ENCODE measurements around the gene WNT10A.
A peak's percentile ranks its signal among the peaks of the same experiment; 100 is the strongest.

Gene WNT10A

DNA sequence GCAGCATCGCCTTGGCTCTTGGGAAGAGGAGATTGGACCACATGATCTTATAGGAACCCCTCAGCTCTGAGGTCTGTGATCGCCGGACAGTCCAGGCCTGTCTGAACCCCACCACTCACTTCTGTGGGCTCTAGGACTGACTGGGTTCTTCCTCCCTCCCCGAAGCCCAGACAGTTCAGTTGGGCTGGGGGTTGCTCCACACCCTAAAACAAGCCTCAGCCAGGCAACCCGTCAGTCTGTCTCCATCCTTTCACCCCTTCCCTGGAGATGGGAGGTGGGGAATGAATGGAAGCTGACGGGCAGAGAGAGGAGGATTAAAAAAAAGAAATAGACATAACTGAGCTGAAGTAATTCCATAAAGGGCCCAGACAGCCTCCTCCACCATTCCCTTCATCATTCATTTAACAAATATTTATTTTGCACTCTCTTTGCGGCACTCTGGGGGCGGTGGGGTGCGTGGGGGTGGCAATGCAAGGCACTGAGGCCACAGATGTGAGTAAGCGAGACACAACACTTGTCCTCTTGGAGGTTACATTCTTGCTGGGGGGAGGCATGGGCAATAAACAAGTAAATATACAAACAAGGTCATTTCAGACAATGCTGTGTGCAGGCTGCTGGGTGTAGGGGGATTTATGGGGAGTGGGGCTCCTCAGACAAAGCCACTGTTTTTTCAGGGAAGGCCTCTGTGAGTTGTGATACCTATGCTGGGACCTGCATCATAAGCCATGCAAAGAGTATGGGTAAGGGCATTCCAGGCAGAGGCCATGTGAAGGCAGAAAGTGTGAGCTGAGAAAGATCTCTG, 12.9 kb downstream of the WNT10A start:
- Histone ChIP-seq H3K4me3 (ENCODE audit: low read depth in 1 of 2, low read length in 2 of 2) (peak overlapping the region; percentile 46 to 54), H3K27ac (ENCODE audit: low read depth, low read length) (peak overlapping the region; percentile 36), H3K9ac (ENCODE audit: low read depth in 1 of 2, low read length in 2 of 2) (peak overlapping the region in 1 of 2 donors; percentile 20), H3K36me3 (ENCODE audit: control insufficient read depth in 1 of 2, insufficient read depth in 2 of 2, low read length in 2 of 2) (no peaks in the 10 kb centered on the region), H3K27me3 (ENCODE audit: control insufficient read depth in 1 of 2, insufficient read depth in 2 of 2, low read length in 2 of 2) (peaks cover 49 to 54% of the 10 kb centered on the region in 2 donors), H3K4me1 (ENCODE audit: control insufficient read depth in 1 of 2, insufficient read depth in 2 of 2, low read length in 2 of 2) (peaks cover 50 to 59% of the 10 kb centered on the region in 2 donors), H3K9me3 (ENCODE audit: control insufficient read depth in 1 of 2, low read length in 2 of 2) (no peaks in the 10 kb centered on the region)

DNA sequence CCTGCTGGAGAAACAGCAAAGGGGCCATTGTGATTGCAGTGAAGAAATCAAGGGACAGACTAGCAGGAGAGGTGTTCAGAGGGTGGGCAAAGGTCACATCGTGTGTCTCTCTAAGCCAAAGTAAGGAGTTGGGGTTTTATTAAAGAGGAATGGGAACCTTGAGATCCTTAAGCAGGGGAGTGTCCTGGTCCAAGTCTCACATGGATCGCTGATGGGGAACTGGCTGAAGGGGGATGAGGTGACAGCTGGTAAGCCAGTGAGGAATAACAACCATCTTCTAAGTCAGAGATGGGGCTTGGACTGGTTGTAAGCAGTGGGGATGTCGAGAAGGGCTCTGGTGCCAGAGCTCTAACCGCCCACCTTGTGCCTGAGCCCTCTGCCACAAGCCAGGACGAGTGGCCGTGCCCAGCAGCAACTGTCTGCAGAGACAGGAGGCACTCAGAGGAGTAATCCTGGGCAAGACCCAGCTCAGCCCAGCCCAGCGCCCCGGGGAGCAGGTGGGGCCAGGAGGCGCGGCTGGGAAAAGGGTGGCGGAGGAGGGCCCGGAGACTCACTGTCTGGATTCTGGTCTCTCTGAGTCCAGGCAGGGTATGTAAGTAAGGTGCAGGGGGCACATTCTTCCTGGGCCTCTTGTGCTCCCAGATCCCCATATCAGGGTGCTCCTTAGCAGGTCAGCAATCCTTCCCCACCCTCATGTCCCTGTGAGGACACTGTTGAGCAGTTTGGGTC, 13.7 kb downstream of the WNT10A start:
- Histone ChIP-seq H3K36me3 (ENCODE audit: control insufficient read depth in 1 of 2, insufficient read depth in 2 of 2, low read length in 2 of 2) (no peaks in the 10 kb centered on the region), H3K4me3 (ENCODE audit: low read depth in 1 of 2, low read length in 2 of 2) (no peak overlapping the region), H3K9me3 (ENCODE audit: control insufficient read depth in 1 of 2, low read length in 2 of 2) (no peaks in the 10 kb centered on the region), H3K27me3 (ENCODE audit: control insufficient read depth in 1 of 2, insufficient read depth in 2 of 2, low read length in 2 of 2) (peaks cover 56 to 61% of the 10 kb centered on the region in 2 donors), H3K27ac (ENCODE audit: low read depth, low read length) (no peak overlapping the region), H3K9ac (ENCODE audit: low read depth in 1 of 2, low read length in 2 of 2) (no peak overlapping the region), H3K4me1 (ENCODE audit: control insufficient read depth in 1 of 2, insufficient read depth in 2 of 2, low read length in 2 of 2) (peaks cover 52 to 60% of the 10 kb centered on the region in 2 donors)

DNA sequence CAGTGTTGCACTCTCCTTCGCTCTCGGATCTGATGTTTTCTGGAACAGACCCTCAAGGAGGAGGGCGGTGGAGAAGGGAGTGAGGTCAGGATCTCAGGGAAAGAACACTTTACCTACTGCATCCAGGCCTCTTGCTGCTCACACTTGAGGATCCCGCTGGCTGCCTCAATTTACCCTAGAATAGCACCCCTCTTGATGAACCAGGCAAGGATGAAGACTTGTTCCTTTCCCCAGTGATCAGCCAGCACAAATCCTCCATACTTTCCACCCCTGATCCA, 14.2 kb downstream of the WNT10A start:
- no peaks in the 10 kb centered on the region for H3K9me3 ChIP-seq (ENCODE audit: control insufficient read depth in 1 of 2, low read length in 2 of 2)
- peaks cover 52 to 60% of the 10 kb centered on the region in 2 donors for H3K4me1 ChIP-seq (ENCODE audit: control insufficient read depth in 1 of 2, insufficient read depth in 2 of 2, low read length in 2 of 2)
- no peak overlapping the region for H3K27ac ChIP-seq (ENCODE audit: low read depth, low read length)
- peaks cover 57 to 66% of the 10 kb centered on the region in 2 donors for H3K27me3 ChIP-seq (ENCODE audit: control insufficient read depth in 1 of 2, insufficient read depth in 2 of 2, low read length in 2 of 2)
- H3K36me3 ChIP-seq (ENCODE audit: control insufficient read depth in 1 of 2, insufficient read depth in 2 of 2, low read length in 2 of 2) = no peaks in the 10 kb centered on the region
- no peak overlapping the region for H3K9ac ChIP-seq (ENCODE audit: low read depth in 1 of 2, low read length in 2 of 2)
- H3K4me3 ChIP-seq (ENCODE audit: low read depth in 1 of 2, low read length in 2 of 2) = no peak overlapping the region

DNA sequence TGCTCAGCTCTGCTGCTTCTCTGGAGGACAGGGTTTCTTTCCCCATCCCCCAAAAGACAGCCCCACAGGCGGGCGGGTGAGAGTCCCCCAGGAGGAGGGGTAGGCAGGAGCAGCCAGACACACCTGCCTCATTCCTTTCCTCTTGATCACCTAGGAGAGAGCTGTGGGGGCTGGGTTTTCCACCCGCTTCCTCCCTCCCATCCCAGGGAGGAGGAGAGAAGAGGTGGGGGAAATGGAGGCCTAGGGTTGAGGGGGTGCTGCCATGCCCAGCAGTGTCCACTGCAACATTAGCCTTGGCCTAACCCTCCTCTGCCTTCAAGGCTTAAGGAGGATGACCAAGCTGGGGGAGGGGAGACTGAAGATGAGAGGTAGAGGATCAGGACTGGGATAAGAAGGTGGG, 14.7 kb downstream of the WNT10A start:
- Histone ChIP-seq H3K9ac (ENCODE audit: low read depth in 1 of 2, low read length in 2 of 2) (no peak overlapping the region), H3K4me1 (ENCODE audit: control insufficient read depth in 1 of 2, insufficient read depth in 2 of 2, low read length in 2 of 2) (peaks cover 52 to 60% of the 10 kb centered on the region in 2 donors), H3K4me3 (ENCODE audit: low read depth in 1 of 2, low read length in 2 of 2) (no peak overlapping the region), H3K27me3 (ENCODE audit: control insufficient read depth in 1 of 2, insufficient read depth in 2 of 2, low read length in 2 of 2) (peaks cover 57 to 66% of the 10 kb centered on the region in 2 donors), H3K27ac (ENCODE audit: low read depth, low read length) (no peak overlapping the region), H3K36me3 (ENCODE audit: control insufficient read depth in 1 of 2, insufficient read depth in 2 of 2, low read length in 2 of 2) (no peaks in the 10 kb centered on the region), H3K9me3 (ENCODE audit: control insufficient read depth in 1 of 2, low read length in 2 of 2) (no peaks in the 10 kb centered on the region)

DNA sequence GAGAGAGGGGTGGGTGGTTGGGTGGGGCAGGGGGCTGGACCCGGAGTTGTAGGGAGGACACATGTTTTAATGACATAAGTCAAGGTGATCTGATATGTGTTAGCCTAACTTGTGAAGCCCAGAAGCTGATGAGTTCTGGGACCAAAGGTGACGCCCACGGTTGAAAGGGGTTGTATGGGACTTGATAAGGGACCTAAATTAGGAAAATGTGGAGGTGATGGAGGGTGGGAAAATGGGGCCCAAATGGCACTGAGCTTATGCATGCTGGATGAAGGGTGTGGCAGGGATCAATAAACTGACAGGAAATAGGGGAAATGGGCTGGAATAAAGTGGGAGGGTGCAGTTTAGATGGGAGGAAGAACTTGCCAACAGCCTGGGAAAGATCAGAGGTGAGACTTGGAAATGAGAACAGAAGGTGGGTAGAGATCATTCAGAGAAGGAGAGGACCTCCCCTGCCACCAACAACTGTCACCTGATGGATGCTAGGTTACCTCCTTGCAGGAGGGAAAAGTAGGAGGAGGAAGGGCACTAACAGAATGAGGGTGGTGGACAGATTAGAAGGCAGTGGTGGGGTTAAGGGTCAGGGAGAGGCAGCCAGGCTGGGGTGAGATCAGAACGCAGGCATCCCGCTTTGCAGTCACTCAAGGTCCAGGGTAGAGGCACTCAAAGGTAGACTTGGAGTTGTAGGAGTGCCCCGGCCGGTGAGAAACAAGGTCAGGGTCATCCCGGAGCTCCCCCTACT, 15.3 kb downstream of the WNT10A start:
- H3K4me3 ChIP-seq (ENCODE audit: low read depth in 1 of 2, low read length in 2 of 2) = no peak overlapping the region
- H3K9me3 ChIP-seq (ENCODE audit: control insufficient read depth in 1 of 2, low read length in 2 of 2) = no peaks in the 10 kb centered on the region
- H3K27ac ChIP-seq (ENCODE audit: low read depth, low read length) = no peak overlapping the region
- H3K36me3 ChIP-seq (ENCODE audit: control insufficient read depth in 1 of 2, insufficient read depth in 2 of 2, low read length in 2 of 2) = no peaks in the 10 kb centered on the region
- H3K4me1 ChIP-seq (ENCODE audit: control insufficient read depth in 1 of 2, insufficient read depth in 2 of 2, low read length in 2 of 2) = peaks cover 52 to 60% of the 10 kb centered on the region in 2 donors
- peaks cover 63 to 72% of the 10 kb centered on the region in 2 donors for H3K27me3 ChIP-seq (ENCODE audit: control insufficient read depth in 1 of 2, insufficient read depth in 2 of 2, low read length in 2 of 2)
- no peak overlapping the region for H3K9ac ChIP-seq (ENCODE audit: low read depth in 1 of 2, low read length in 2 of 2)

DNA sequence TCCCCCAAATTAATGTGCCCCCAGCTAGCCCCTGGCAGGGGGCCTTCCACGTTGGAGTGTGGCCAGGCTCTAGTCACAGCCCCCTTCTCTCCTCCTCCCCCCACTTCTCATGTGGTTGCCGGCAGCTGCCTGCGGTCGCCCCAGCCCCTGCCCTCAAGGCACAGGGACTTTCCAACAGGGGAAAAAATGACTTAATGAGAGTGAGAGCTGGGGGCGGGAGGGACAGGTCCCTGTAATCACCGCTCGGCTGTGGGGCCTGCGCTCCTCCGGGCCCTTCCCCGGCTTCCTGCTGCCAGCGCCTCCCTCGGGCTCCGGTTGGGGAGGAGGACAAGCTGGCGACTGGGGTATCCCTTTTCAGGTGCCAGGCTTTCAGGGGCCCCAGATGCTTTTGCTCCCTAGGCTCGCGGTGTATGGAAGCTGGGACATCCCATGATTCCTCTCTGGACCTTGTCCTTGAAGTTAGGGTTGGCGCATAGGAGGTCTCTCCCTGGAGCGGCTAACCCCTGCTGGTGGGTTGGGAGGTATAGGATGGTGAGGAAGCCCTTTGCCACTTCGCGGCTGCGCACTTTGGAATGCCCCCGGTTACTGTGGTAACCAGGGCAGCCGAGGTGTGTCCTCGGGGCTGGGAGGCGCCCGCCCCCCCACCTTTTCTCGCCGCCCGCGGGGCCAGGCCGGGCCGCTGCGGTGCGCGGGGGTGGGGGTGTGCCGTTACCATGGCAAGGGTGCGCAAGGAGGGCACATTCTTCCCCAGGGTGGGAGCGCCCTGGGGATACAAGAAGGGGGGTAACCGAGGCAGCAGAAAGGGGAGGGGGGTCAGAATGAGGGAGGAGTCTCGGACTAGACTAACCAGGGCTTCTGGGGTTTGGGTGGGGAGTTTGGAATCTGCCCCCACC, 16.1 kb downstream of the WNT10A start:
- H3K4me3 ChIP-seq (ENCODE audit: low read depth in 1 of 2, low read length in 2 of 2) = peak overlapping the region; percentile 32 to 42
- peak overlapping the region; percentile 44 for H3K27ac ChIP-seq (ENCODE audit: low read depth, low read length)
- H3K27me3 ChIP-seq (ENCODE audit: control insufficient read depth in 1 of 2, insufficient read depth in 2 of 2, low read length in 2 of 2) = peaks cover 64 to 72% of the 10 kb centered on the region in 2 donors
- H3K4me1 ChIP-seq (ENCODE audit: control insufficient read depth in 1 of 2, insufficient read depth in 2 of 2, low read length in 2 of 2) = peaks cover 52 to 60% of the 10 kb centered on the region in 2 donors
- H3K9me3 ChIP-seq (ENCODE audit: control insufficient read depth in 1 of 2, low read length in 2 of 2) = no peaks in the 10 kb centered on the region
- H3K36me3 ChIP-seq (ENCODE audit: control insufficient read depth in 1 of 2, insufficient read depth in 2 of 2, low read length in 2 of 2) = no peaks in the 10 kb centered on the region
- peak overlapping the region; percentile 25 to 33 for H3K9ac ChIP-seq (ENCODE audit: low read depth in 1 of 2, low read length in 2 of 2)

DNA sequence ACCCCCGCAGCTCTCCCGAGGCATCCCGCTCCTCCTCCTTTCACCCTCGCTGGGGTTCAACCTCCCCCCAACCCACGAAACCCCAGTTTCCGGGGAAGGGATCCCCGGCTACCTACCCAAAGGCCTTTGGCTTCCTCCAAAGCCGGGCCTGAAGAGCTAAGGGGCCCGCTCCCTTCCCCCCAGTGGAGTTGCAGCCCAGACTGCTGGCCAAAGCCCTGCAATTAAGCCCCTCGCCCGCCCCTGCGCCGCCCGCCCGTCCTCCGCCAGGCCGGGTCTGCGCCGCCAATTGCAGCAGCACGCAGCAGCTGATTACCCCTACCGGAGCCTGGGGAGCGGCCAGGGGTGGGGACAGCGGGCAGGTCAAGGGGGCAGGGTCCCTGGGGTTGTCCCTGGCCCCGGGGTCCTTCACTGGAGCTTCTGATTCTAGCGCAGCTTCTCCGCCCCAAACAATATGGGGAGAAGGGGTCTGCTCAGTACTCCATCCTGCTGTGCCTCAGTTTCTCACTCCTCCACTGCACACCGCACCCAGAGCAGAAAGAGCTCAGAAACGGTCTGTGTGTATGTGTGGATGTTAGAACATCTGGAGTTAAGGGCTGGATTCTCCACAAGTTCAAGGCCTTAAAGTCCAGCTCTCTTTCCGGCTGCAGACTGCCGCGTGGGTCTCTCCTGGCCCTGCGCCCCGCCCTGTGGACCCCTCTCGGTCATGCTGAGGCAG, 16.9 kb downstream of the WNT10A start:
- Histone ChIP-seq H3K27me3 (ENCODE audit: control insufficient read depth in 1 of 2, insufficient read depth in 2 of 2, low read length in 2 of 2) (peaks cover 63 to 75% of the 10 kb centered on the region in 2 donors), H3K9ac (ENCODE audit: low read depth in 1 of 2, low read length in 2 of 2) (peak overlapping the region in 1 of 2 donors; percentile 33), H3K36me3 (ENCODE audit: control insufficient read depth in 1 of 2, insufficient read depth in 2 of 2, low read length in 2 of 2) (no peaks in the 10 kb centered on the region), H3K4me1 (ENCODE audit: control insufficient read depth in 1 of 2, insufficient read depth in 2 of 2, low read length in 2 of 2) (peaks cover 52 to 58% of the 10 kb centered on the region in 2 donors), H3K9me3 (ENCODE audit: control insufficient read depth in 1 of 2, low read length in 2 of 2) (no peaks in the 10 kb centered on the region), H3K27ac (ENCODE audit: low read depth, low read length) (no peak overlapping the region), H3K4me3 (ENCODE audit: low read depth in 1 of 2, low read length in 2 of 2) (peak overlapping the region; percentile 13 to 32)

DNA sequence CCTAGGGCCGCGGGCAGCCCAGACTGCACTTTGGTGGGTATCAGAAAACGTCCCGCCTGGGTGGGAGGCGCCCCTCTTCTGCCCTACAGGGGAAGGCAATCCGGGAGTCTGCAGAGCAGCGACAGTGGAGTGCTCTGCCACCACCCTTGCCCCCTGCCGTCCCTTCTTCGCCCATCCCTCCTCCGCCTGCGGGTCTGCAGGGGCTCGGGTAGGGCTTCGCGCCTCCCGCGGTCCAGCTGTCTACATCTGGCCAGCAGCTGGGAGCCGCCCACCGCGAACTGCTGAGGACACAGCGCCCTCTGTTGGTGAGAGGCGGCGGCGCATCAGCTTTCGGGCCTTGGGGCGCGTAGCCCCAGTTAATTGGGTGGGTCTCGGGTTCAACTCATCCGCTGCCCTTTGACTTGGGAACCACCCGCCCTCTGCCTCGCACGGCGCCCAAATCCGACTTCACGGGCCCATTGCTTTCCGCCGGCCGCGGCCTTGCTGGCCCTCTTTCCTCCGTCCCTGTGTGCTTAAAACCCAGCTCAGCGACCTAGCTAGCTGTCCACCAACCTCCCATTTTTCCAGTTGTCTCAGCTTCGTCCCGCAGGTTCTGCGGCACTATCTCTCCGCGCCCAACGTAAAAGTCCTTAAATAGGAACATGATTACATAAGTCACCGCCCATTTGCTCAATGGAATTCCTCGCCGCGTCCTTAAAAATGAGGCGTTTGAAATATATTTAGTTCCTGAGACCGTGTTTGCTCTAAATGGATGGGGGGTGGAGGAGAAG, 17.6 kb downstream of the WNT10A start:
- Histone ChIP-seq H3K9ac (ENCODE audit: low read depth in 1 of 2, low read length in 2 of 2) (peak overlapping the region in 1 of 2 donors; percentile 18), H3K4me1 (ENCODE audit: control insufficient read depth in 1 of 2, insufficient read depth in 2 of 2, low read length in 2 of 2) (peaks cover 47 to 52% of the 10 kb centered on the region in 2 donors), H3K27me3 (ENCODE audit: control insufficient read depth in 1 of 2, insufficient read depth in 2 of 2, low read length in 2 of 2) (peaks cover 60 to 73% of the 10 kb centered on the region in 2 donors), H3K36me3 (ENCODE audit: control insufficient read depth in 1 of 2, insufficient read depth in 2 of 2, low read length in 2 of 2) (no peaks in the 10 kb centered on the region), H3K4me3 (ENCODE audit: low read depth in 1 of 2, low read length in 2 of 2) (peak overlapping the region; percentile 13 to 32), H3K27ac (ENCODE audit: low read depth, low read length) (no peak overlapping the region), H3K9me3 (ENCODE audit: control insufficient read depth in 1 of 2, low read length in 2 of 2) (no peaks in the 10 kb centered on the region)
